GM19023 (cell line): Measurements from ENCODE around the gene ITGA5.

Source experiments
- ATAC-seq: cut with Tn5 transposase; IDR thresholded peaks from one replicate; pipeline ENCODE4 v1.9.1; 2021; ENCODE audit warnings: mild to moderate bottlenecking, moderate library complexity; ENCODE audit not compliant: unreplicated experiment

Gene ITGA5

GRCh38 chr12:54374562-54375258 lies 44.4 kb downstream of the ITGA5 start:
- ATAC-seq = no peak

- no peak for ATAC-seq
These were observed 45.2 kb downstream of the ITGA5 start for GRCh38 chr12:54373649-54374561.

- ATAC-seq = no peak
These were observed 46.8 kb downstream of the ITGA5 start for GRCh38 chr12:54372113-54372806.

- no peak for ATAC-seq
These were observed 47.5 kb downstream of the ITGA5 start for GRCh38 chr12:54371328-54372112.

- ATAC-seq = no peak
These were observed 48.8 kb downstream of the ITGA5 start for GRCh38 chr12:54370171-54370730.

- ATAC-seq = no peak
These were observed 49.4 kb downstream of the ITGA5 start for GRCh38 chr12:54369597-54370131.

- ATAC-seq = peak; percentile 73
These were observed 50.1 kb downstream of the ITGA5 start for GRCh38 chr12:54368709-54369596.

- ATAC-seq = peak; percentile 16
These were observed 50.9 kb downstream of the ITGA5 start for GRCh38 chr12:54368025-54368708.

- ATAC-seq = no peak
These were observed 54.7 kb downstream of the ITGA5 start, which contains the start of gene GPR84 for GRCh38 chr12:54364413-54364812. TSS of gene GPR84 (minus strand) at chr12:54364486. CDS start at chr12:54363851, 635 bp downstream.

GRCh38 chr12:54363618-54364017 lies 55.4 kb downstream of the ITGA5 start:
- no peak for ATAC-seq

GRCh38 chr12:54363047-54363446 lies 56.0 kb downstream of the ITGA5 start:
- ATAC-seq = no peak

GRCh38 chr12:54360717-54361456 lies 58.2 kb downstream of the ITGA5 start:
- no peak for ATAC-seq

- ATAC-seq = no peak
These were observed 59.2 kb downstream of the ITGA5 start for GRCh38 chr12:54359762-54360351.

GRCh38 chr12:54358945-54359761 lies 59.9 kb downstream of the ITGA5 start:
- ATAC-seq = peak; percentile 99

- no peak for ATAC-seq
These were observed 60.7 kb downstream of the ITGA5 start for GRCh38 chr12:54358191-54358944.
